ENCODE results near the gene B4GALT1.

GRCh38 chr9:33137781-33138264 is 29.3 kb downstream of the B4GALT1 start:
- TF ChIP-seq CTCF (IDR thresholded peaks at IDR 0.05), result no peak
- no peak for TF ChIP-seq EZH2phosphoT487 (IDR thresholded peaks at IDR 0.05)

Measured in neural progenitor cell (in vitro differentiated cells).